HEK293 (cell line): ENCODE measurements around the gene LPP.

Experiments used
- CTCF ChIA-PET: fragments of 350-600 bp; formaldehyde crosslinking; extraction: SDS; loops from one replicate; lab custom pipeline; 2021; ENCODE audit warnings: antibody characterized with exemption; lab: Yijun Ruan, JAX
- POLR2A ChIA-PET: fragments of 300-600 bp; formaldehyde crosslinking; extraction: SDS; loops from one replicate; lab custom pipeline; 2020; ENCODE audit warnings: antibody characterized with exemption, inconsistent platforms; lab: Yijun Ruan, JAX
- H3K27ac ChIP-seq: fragments of 200-500 bp; sonication (Bioruptor generic); 2 replicates; pipeline ENCODE4 v1.5.1; 2014; ENCODE audit warnings: low read depth, low read length, control low read depth, inconsistent platforms; ENCODE audit errors: extremely low read depth
- H3K36me3 ChIP-seq, 2 experiments: fragments of 200-500 bp in 1 of 2; sonication (Bioruptor generic) in 1 of 2; 1 replicate in 1 of 2; 2 replicates in 1 of 2; pipeline ENCODE4 v1.5.1; 2014 to 2017; ENCODE audit warnings: inconsistent platforms in 2 of 2, low read length in 2 of 2; ENCODE audit not compliant: control insufficient read depth in 2 of 2, insufficient read depth in 1 of 2
- H3K4me1 ChIP-seq: fragments of 200-500 bp; sonication (Bioruptor generic); 2 replicates; pipeline ENCODE4 v1.5.1; 2014; ENCODE audit warnings: mild to moderate bottlenecking, low read length, inconsistent platforms; ENCODE audit not compliant: control insufficient read depth, insufficient read depth
- H3K4me3 ChIP-seq: 2 replicates; pipeline ENCODE4 v1.5.1; 2011; ENCODE audit warnings: low read depth, mild to moderate bottlenecking, control low read depth, low read length, moderate library complexity
- H3K9me3 ChIP-seq: fragments of 200-500 bp; sonication (Bioruptor generic); 2 replicates; pipeline ENCODE4 v1.5.1; 2014; ENCODE audit warnings: low read depth, low read length, inconsistent platforms; ENCODE audit not compliant: control insufficient read depth, insufficient read depth
- GLI4 ChIP-seq: fragments of 450-650 bp; formaldehyde crosslinking; IDR thresholded peaks from 2 replicates; pipeline ENCODE4 v1.5.1; 2016; ENCODE audit warnings: missing biosample characterization, missing genetic modification characterization
- IKZF3 ChIP-seq: fragments of 450-650 bp; IDR thresholded peaks from 2 replicates; pipeline ENCODE4 v1.5.0; 2018; ENCODE audit warnings: missing biosample characterization, mild to moderate bottlenecking, missing genetic modification characterization, moderate library complexity
- MYNN ChIP-seq: fragments of 450-650 bp; formaldehyde crosslinking; IDR thresholded peaks from 2 replicates; pipeline ENCODE4 v1.5.1; 2016; ENCODE audit warnings: missing biosample characterization, missing genetic modification characterization, borderline replicate concordance
- MZF1 ChIP-seq: fragments of 450-650 bp; formaldehyde crosslinking; IDR thresholded peaks from 2 replicates; pipeline ENCODE4 v1.5.1; 2017; ENCODE audit warnings: missing biosample characterization, missing genetic modification characterization, borderline replicate concordance
- OVOL3 ChIP-seq: fragments of 450-650 bp; formaldehyde crosslinking; IDR thresholded peaks from 2 replicates; pipeline ENCODE4 v1.5.1; 2016; ENCODE audit warnings: missing biosample characterization, missing genetic modification characterization
- PRDM10 ChIP-seq: fragments of 450-650 bp; formaldehyde crosslinking; IDR thresholded peaks from 2 replicates; pipeline ENCODE4 v1.5.1; 2016; ENCODE audit warnings: missing biosample characterization, missing genetic modification characterization
- ZBTB21 ChIP-seq: fragments of 450-650 bp; formaldehyde crosslinking; IDR thresholded peaks from 2 replicates; pipeline ENCODE4 v1.5.1; 2017; ENCODE audit warnings: missing biosample characterization, missing genetic modification characterization
- ZBTB7A ChIP-seq: fragments of 450-650 bp; formaldehyde crosslinking; IDR thresholded peaks from 2 replicates; pipeline ENCODE4 v1.5.1; 2016; ENCODE audit warnings: low read depth, missing biosample characterization, missing genetic modification characterization
- ZNF10 ChIP-seq: fragments of 450-650 bp; formaldehyde crosslinking; IDR thresholded peaks from 2 replicates; pipeline ENCODE4 v1.5.1; 2017; ENCODE audit warnings: missing biosample characterization, missing genetic modification characterization
- ZNF157 ChIP-seq: fragments of 450-650 bp; formaldehyde crosslinking; IDR thresholded peaks from 2 replicates; pipeline ENCODE4 v1.5.1; 2016; ENCODE audit warnings: missing biosample characterization, missing genetic modification characterization
- ZNF174 ChIP-seq: fragments of 450-650 bp; formaldehyde crosslinking; IDR thresholded peaks from 2 replicates; pipeline ENCODE4 v1.5.0; 2017; ENCODE audit warnings: missing biosample characterization, mild to moderate bottlenecking, missing genetic modification characterization
- ZNF175 ChIP-seq: fragments of 450-650 bp; formaldehyde crosslinking; IDR thresholded peaks from 2 replicates; pipeline ENCODE4 v1.5.1; 2016; ENCODE audit warnings: missing biosample characterization, missing genetic modification characterization
- ZNF26 ChIP-seq: fragments of 450-650 bp; formaldehyde crosslinking; IDR thresholded peaks from 2 replicates; pipeline ENCODE4 v1.5.1; 2016; ENCODE audit warnings: missing biosample characterization, missing genetic modification characterization
- ZNF394 ChIP-seq: fragments of 450-650 bp; formaldehyde crosslinking; IDR thresholded peaks from 2 replicates; pipeline ENCODE4 v1.5.1; 2016; ENCODE audit warnings: missing biosample characterization, missing genetic modification characterization, mild to moderate bottlenecking, moderate library complexity, borderline replicate concordance
- ZNF398 ChIP-seq: fragments of 450-650 bp; formaldehyde crosslinking; IDR thresholded peaks from 2 replicates; pipeline ENCODE4 v1.5.1; 2017; ENCODE audit warnings: missing biosample characterization, missing genetic modification characterization
- ZNF404 ChIP-seq: fragments of 450-650 bp; formaldehyde crosslinking; IDR thresholded peaks from 2 replicates; pipeline ENCODE4 v1.5.1; 2017; ENCODE audit warnings: missing biosample characterization, missing genetic modification characterization
- ZNF423 ChIP-seq: fragments of 450-650 bp; formaldehyde crosslinking; IDR thresholded peaks from 2 replicates; pipeline ENCODE4 v1.5.1; 2016; ENCODE audit warnings: missing biosample characterization, missing genetic modification characterization
- ZNF529 ChIP-seq: fragments of 450-650 bp; formaldehyde crosslinking; IDR thresholded peaks from 2 replicates; pipeline ENCODE4 v1.5.1; 2017; ENCODE audit warnings: missing genetic modification characterization, missing biosample characterization; ENCODE audit not compliant: insufficient replicate concordance
- ZNF548 ChIP-seq: fragments of 450-650 bp; formaldehyde crosslinking; IDR thresholded peaks from 2 replicates; pipeline ENCODE4 v1.5.1; 2016; ENCODE audit warnings: missing biosample characterization, missing genetic modification characterization
- ZNF558 ChIP-seq: fragments of 450-650 bp; formaldehyde crosslinking; IDR thresholded peaks from 2 replicates; pipeline ENCODE4 v1.5.1; 2016; ENCODE audit warnings: missing biosample characterization, missing genetic modification characterization
- ZNF670 ChIP-seq: fragments of 450-650 bp; formaldehyde crosslinking; IDR thresholded peaks from 2 replicates; pipeline ENCODE4 v1.5.1; 2016; ENCODE audit warnings: missing biosample characterization, missing genetic modification characterization, low read depth
- ZNF768 ChIP-seq: fragments of 450-650 bp; formaldehyde crosslinking; IDR thresholded peaks from 2 replicates; pipeline ENCODE4 v1.5.1; 2018; ENCODE audit warnings: missing biosample characterization, mild to moderate bottlenecking, missing genetic modification characterization
- ZNF776 ChIP-seq: fragments of 450-650 bp; formaldehyde crosslinking; IDR thresholded peaks from 2 replicates; pipeline ENCODE4 v1.5.0; 2017; ENCODE audit warnings: missing biosample characterization, missing genetic modification characterization, borderline replicate concordance
- ZNF830 ChIP-seq: fragments of 450-650 bp; IDR thresholded peaks from 2 replicates; pipeline ENCODE4 v1.5.0; 2018; ENCODE audit warnings: missing biosample characterization, missing genetic modification characterization, low read depth, mild to moderate bottlenecking, moderate library complexity
- ZSCAN30 ChIP-seq: fragments of 450-650 bp; IDR thresholded peaks from 2 replicates; pipeline ENCODE4 v1.5.1; 2018; ENCODE audit warnings: missing biosample characterization, mild to moderate bottlenecking, missing genetic modification characterization, moderate library complexity
- TF ChIP-seq, protein P1 (sequence below): fragments of 450-650 bp; formaldehyde crosslinking; IDR thresholded peaks from 2 replicates; pipeline ENCODE4 v1.5.1; 2016; ENCODE audit warnings: missing biosample characterization, missing genetic modification characterization
- TF ChIP-seq, protein P2 (sequence below): fragments of 450-650 bp; IDR thresholded peaks from 2 replicates; pipeline ENCODE4 v1.5.1; 2018; ENCODE audit warnings: missing biosample characterization, missing genetic modification characterization

The LPP gene

DNA sequence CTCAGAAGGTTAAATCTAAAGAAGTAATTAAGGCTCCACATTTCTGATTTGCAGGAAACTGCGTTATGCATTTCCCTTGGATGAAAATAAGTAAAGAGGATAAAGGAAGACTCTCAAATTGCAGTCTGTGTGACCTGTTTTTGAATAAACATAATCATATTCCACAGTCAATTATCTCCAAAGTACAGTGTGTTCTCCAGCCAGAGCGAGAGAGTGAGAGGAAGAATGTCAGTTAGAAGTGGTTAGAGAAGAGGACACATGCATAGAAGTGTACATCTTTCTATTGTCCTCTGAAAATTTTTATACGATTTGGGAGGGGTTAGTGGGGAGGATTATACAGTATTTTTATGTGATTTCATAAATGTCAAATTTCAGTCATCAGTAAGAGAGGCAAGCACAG is 487.1 kb downstream of the LPP start:
- H3K9me3 ChIP-seq, result no peaks in the 10 kb centered on the region
- H3K4me1 ChIP-seq, result no peaks in the 10 kb centered on the region
- H3K27ac ChIP-seq, result no peak overlapping the region
- TF ChIP-seq ZNF10 (tag by site-specific recombination), result no peak
- no peak for TF ChIP-seq ZBTB7A (tag by site-specific recombination)
- TF ChIP-seq ZNF548 (tag by site-specific recombination), result no peak
- no peak for TF ChIP-seq ZNF157 (tag by site-specific recombination)
- TF ChIP-seq, protein P1, sequence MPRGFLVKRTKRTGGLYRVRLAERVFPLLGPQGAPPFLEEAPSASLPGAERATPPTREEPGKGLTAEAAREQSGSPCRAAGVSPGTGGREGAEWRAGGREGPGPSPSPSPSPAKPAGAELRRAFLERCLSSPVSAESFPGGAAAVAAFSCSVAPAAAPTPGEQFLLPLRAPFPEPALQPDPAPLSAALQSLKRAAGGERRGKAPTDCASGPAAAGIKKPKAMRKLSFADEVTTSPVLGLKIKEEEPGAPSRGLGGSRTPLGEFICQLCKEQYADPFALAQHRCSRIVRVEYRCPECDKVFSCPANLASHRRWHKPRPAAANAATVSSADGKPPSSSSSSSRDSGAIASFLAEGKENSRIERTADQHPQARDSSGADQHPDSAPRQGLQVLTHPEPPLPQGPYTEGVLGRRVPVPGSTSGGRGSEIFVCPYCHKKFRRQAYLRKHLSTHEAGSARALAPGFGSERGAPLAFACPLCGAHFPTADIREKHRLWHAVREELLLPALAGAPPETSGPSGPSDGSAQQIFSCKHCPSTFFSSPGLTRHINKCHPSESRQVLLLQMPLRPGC (tag by site-specific recombination), result no peak
- TF ChIP-seq ZNF404 (tag by site-specific recombination), result no peak
- TF ChIP-seq MZF1 (tag by site-specific recombination), result no peak
- TF ChIP-seq ZNF776 (tag by site-specific recombination), result no peak
- no peak for TF ChIP-seq ZNF394 (tag by site-specific recombination)
- TF ChIP-seq ZNF175, result no peak
- no peak for TF ChIP-seq IKZF3 (tag by site-specific recombination)
- no peak for TF ChIP-seq ZNF558 (tag by site-specific recombination)
- TF ChIP-seq ZNF423 (tag by site-specific recombination), result no peak
- no peak for TF ChIP-seq ZNF26 (tag by site-specific recombination)
- TF ChIP-seq GLI4 (tag by site-specific recombination), result no peak
- TF ChIP-seq, protein P2, sequence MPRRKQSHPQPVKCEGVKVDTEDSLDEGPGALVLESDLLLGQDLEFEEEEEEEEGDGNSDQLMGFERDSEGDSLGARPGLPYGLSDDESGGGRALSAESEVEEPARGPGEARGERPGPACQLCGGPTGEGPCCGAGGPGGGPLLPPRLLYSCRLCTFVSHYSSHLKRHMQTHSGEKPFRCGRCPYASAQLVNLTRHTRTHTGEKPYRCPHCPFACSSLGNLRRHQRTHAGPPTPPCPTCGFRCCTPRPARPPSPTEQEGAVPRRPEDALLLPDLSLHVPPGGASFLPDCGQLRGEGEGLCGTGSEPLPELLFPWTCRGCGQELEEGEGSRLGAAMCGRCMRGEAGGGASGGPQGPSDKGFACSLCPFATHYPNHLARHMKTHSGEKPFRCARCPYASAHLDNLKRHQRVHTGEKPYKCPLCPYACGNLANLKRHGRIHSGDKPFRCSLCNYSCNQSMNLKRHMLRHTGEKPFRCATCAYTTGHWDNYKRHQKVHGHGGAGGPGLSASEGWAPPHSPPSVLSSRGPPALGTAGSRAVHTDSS, result no peak
- TF ChIP-seq MYNN (tag by site-specific recombination), result no peak
- TF ChIP-seq ZNF830 (tag by site-specific recombination), result no peak
- ChIA-PET CTCF (no interaction called here), POLR2A (interaction anchor here (0.7 kb wide), 1 partner anchor 23 kb away, joined by 4 read pairs; no protein-coding TSS in a partner anchor)
- no peak overlapping the region for H3K4me3 ChIP-seq
- no peaks in the 10 kb centered on the region for H3K36me3 ChIP-seq

GRCh38 chr3:188643736-188644135 is 489.8 kb downstream of the LPP start:
- no peaks in the 10 kb centered on the region for H3K9me3 ChIP-seq
- CTCF ChIA-PET, result interaction anchor here (1.0 kb wide), 1 partner anchor 314 kb away, joined by 3 read pairs; no protein-coding TSS in a partner anchor
- POLR2A ChIA-PET, result no interaction called here
- no peaks in the 10 kb centered on the region for H3K36me3 ChIP-seq
- no peak overlapping the region for H3K4me3 ChIP-seq
- H3K4me1 ChIP-seq, result peaks cover 2% of the 10 kb centered on the region; the same call in 1 of the 2 replicates
- no peak overlapping the region for H3K27ac ChIP-seq
- TF ChIP-seq PRDM10 (tag by site-specific recombination) (no peak), ZBTB21 (tag by site-specific recombination) (no peak), ZNF174 (tag by site-specific recombination) (no peak), OVOL3 (tag by site-specific recombination) (no peak), ZNF398 (tag by site-specific recombination) (no peak), ZNF670 (tag by site-specific recombination) (no peak), ZSCAN30 (tag by site-specific recombination) (no peak), ZNF768 (tag by site-specific recombination) (no peak), ZNF529 (tag by site-specific recombination) (no peak)
